ENCODE measurements around the gene IGFBP1.
"Not testable (repeated sequence)": the region's sequence is repeated elsewhere in the genome, so short reads cannot be mapped to it uniquely, and the experiment has no call there.

The IGFBP1 gene

GRCh38 chr7:45938626-45939302 lies 50.5 kb downstream of the IGFBP1 start:
- no peak for DNase-seq (ENCODE audit: low read depth)

GRCh38 chr7:45939574-45939973 lies 51.3 kb downstream of the IGFBP1 start:
- DNase-seq (ENCODE audit: low read depth) = no peak

GRCh38 chr7:45940237-45940781 lies 52.0 kb downstream of the IGFBP1 start:
- DNase-seq (ENCODE audit: low read depth) = not testable (repeated sequence)

- DNase-seq (ENCODE audit: low read depth) = no peak
Observed at GRCh38 chr7:45940939-45941338, 52.7 kb downstream of the IGFBP1 start.

Data from GM04504 (cell line).